ENCODE measurements around the gene PHTF1. TPM values are rescaled to one million over a fixed set of nuclear protein-coding genes. Genes with fewer than 3 reads are reported as not detected.

PHTF1 gene
- total RNA-seq, 1 experiment from 2014 or later: 27.3 TPM

GRCh38 chr1:113805639-113806038 lies 46.4 kb upstream of the PHTF1 start:
- peaks cover 98% of the 10 kb centered on the region for H3K79me2 ChIP-seq (ENCODE audit: low read length)
- no TSS peak for BruUV-seq (replicated peaks)
- H3F3A ChIP-seq (ENCODE audit: low read length, unreplicated experiment): no peaks in the 10 kb centered on the region
- no peaks in the 10 kb centered on the region for H3K36me3 ChIP-seq (ENCODE audit: low read depth, low read length)
- no peak overlapping the region for H2AFZ ChIP-seq (ENCODE audit: low read length)
- TF ChIP-seq EZH2phosphoT487 (IDR thresholded peaks at IDR 0.05; ENCODE audit: borderline replicate concordance, low read length) (no peak), CTCF (conservative IDR thresholded peaks at IDR 0.05; ENCODE audit: low read depth, low read length) (no peak), EZH2 (IDR thresholded peaks at IDR 0.05; ENCODE audit: low read length, unreplicated experiment) (no peak)
- CTCF ChIA-PET: no interaction called here
- H3K4me3 ChIP-seq (ENCODE audit: low read length): no peak overlapping the region
- H3K9me2 ChIP-seq (replicated peaks; ENCODE audit: low read length): no peaks in the 10 kb centered on the region
- H4K20me1 ChIP-seq (ENCODE audit: low read length): peaks cover 25% of the 10 kb centered on the region
- H3K4me1 ChIP-seq (ENCODE audit: insufficient read depth, low read length): peaks cover 34% of the 10 kb centered on the region
- POLR2A ChIA-PET (ENCODE audit: unreplicated experiment): no interaction called here
- DNase-seq: no peak
- no peak for ATAC-seq
- H3K9me3 ChIP-seq (ENCODE audit: low read length): no peaks in the 10 kb centered on the region
- H3K9ac ChIP-seq (ENCODE audit: low read length): no peak overlapping the region
- intact Hi-C loops (cut with micrococcal nuclease): no loop called here
- H3K27ac ChIP-seq (ENCODE audit: low read length): no peak overlapping the region
- no peaks in the 10 kb centered on the region for H3K27me3 ChIP-seq (ENCODE audit: low read length)
- no peak overlapping the region for H3K4me2 ChIP-seq (ENCODE audit: low read length)

- no peak overlapping the region for H3K4me3 ChIP-seq (ENCODE audit: low read length)
- no peak overlapping the region for H2AFZ ChIP-seq (ENCODE audit: low read length)
- intact Hi-C loops (cut with micrococcal nuclease): no loop called here
- BruUV-seq (replicated peaks): no TSS peak
- no peak for TF ChIP-seq CTCF (conservative IDR thresholded peaks at IDR 0.05; ENCODE audit: low read depth, low read length)
- no peak overlapping the region for H3K9ac ChIP-seq (ENCODE audit: low read length)
- H3K36me3 ChIP-seq (ENCODE audit: low read depth, low read length): no peaks in the 10 kb centered on the region
- H3K9me3 ChIP-seq (ENCODE audit: low read length): no peaks in the 10 kb centered on the region
- no peak for ATAC-seq
- peak overlapping the region; percentile 11; the same call in 1 of the 2 replicates for H3K4me2 ChIP-seq (ENCODE audit: low read length)
- ChIA-PET CTCF (no interaction called here), POLR2A (ENCODE audit: unreplicated experiment) (no interaction called here)
- H4K20me1 ChIP-seq (ENCODE audit: low read length): peaks cover 22% of the 10 kb centered on the region
- H3K4me1 ChIP-seq (ENCODE audit: insufficient read depth, low read length): peaks cover 31% of the 10 kb centered on the region
- no peak overlapping the region for H3K27ac ChIP-seq (ENCODE audit: low read length)
- H3K27me3 ChIP-seq (ENCODE audit: low read length): no peaks in the 10 kb centered on the region
- no peak for DNase-seq
- no peaks in the 10 kb centered on the region for H3F3A ChIP-seq (ENCODE audit: low read length, unreplicated experiment)
- H3K79me2 ChIP-seq (ENCODE audit: low read length): peaks cover 98% of the 10 kb centered on the region
- H3K9me2 ChIP-seq (replicated peaks; ENCODE audit: low read length): no peaks in the 10 kb centered on the region
Measured at GRCh38 chr1:113805256-113805531, 45.9 kb upstream of the PHTF1 start.

- no peaks in the 10 kb centered on the region for H3F3A ChIP-seq (ENCODE audit: low read length, unreplicated experiment)
- no TSS peak for BruUV-seq (replicated peaks)
- H3K9me2 ChIP-seq (replicated peaks; ENCODE audit: low read length): no peaks in the 10 kb centered on the region
- intact Hi-C loops (cut with micrococcal nuclease): no loop called here
- H3K4me1 ChIP-seq (ENCODE audit: insufficient read depth, low read length): peaks cover 26% of the 10 kb centered on the region
- TF ChIP-seq CTCF (conservative IDR thresholded peaks at IDR 0.05; ENCODE audit: low read depth, low read length) (no peak), EZH2 (IDR thresholded peaks at IDR 0.05; ENCODE audit: low read length, unreplicated experiment) (no peak), EZH2phosphoT487 (IDR thresholded peaks at IDR 0.05; ENCODE audit: borderline replicate concordance, low read length) (no peak)
- no peak overlapping the region for H3K27ac ChIP-seq (ENCODE audit: low read length)
- peaks cover 21% of the 10 kb centered on the region for H4K20me1 ChIP-seq (ENCODE audit: low read length)
- CTCF ChIA-PET: interaction anchor here (0.6 kb wide), 1 partner anchor 100 kb away, joined by 3 read pairs; no protein-coding TSS in a partner anchor
- DNase-seq: peak; percentile 65
- peaks cover 98% of the 10 kb centered on the region for H3K79me2 ChIP-seq (ENCODE audit: low read length)
- H3K27me3 ChIP-seq (ENCODE audit: low read length): no peaks in the 10 kb centered on the region
- H3K9ac ChIP-seq (ENCODE audit: low read length): no peak overlapping the region
- no peaks in the 10 kb centered on the region for H3K36me3 ChIP-seq (ENCODE audit: low read depth, low read length)
- no peak overlapping the region for H3K4me3 ChIP-seq (ENCODE audit: low read length)
- H2AFZ ChIP-seq (ENCODE audit: low read length): no peak overlapping the region
- no peaks in the 10 kb centered on the region for H3K9me3 ChIP-seq (ENCODE audit: low read length)
- POLR2A ChIA-PET (ENCODE audit: unreplicated experiment): interaction anchor here (1.1 kb wide), 1 partner anchor 12 kb away, joined by 11 read pairs; no protein-coding TSS in a partner anchor
- H3K4me2 ChIP-seq (ENCODE audit: low read length): peak overlapping the region; percentile 18; the same call in 1 of the 2 replicates
- ATAC-seq: peak; percentile 79
Measured at GRCh38 chr1:113804421-113805255, 45.4 kb upstream of the PHTF1 start.

Data from PC-3 (cell line).